BLaER1 (cell line): Measurements from ENCODE around the gene DSE.
A peak's percentile ranks its signal among the peaks of the same experiment; 100 is the strongest.

Experiments used
- H3K27ac ChIP-seq: shearing (Covaris generic); formaldehyde crosslinking; 2 replicates; pipeline ENCODE4 v1.8.1; 2022
- H3K27me3 ChIP-seq: shearing (Covaris generic); formaldehyde crosslinking; 2 replicates; pipeline ENCODE4 v1.8.1; 2022
- H3K36me3 ChIP-seq: shearing (Covaris generic); formaldehyde crosslinking; 2 replicates; pipeline ENCODE4 v1.8.1; 2022
- H3K4me1 ChIP-seq: shearing (Covaris generic); formaldehyde crosslinking; 2 replicates; pipeline ENCODE4 v1.8.1; 2022
- H3K4me2 ChIP-seq: shearing (Covaris generic); formaldehyde crosslinking; 2 replicates; pipeline ENCODE4 v1.8.1; 2022
- H3K4me3 ChIP-seq: shearing (Covaris generic); formaldehyde crosslinking; 2 replicates; pipeline ENCODE4 v1.8.1; 2022
- H3K9ac ChIP-seq: shearing (Covaris generic); formaldehyde crosslinking; 2 replicates; pipeline ENCODE4 v1.8.1; 2022
- H3K9me3 ChIP-seq: shearing (Covaris generic); formaldehyde crosslinking; 2 replicates; pipeline ENCODE4 v1.8.1; 2022
- H4K20me1 ChIP-seq: shearing (Covaris generic); formaldehyde crosslinking; 2 replicates; pipeline ENCODE4 v1.8.1; 2022
- Cebpa-rat ChIP-seq: shearing (Covaris generic); IDR thresholded peaks from 2 replicates; pipeline ENCODE4 v1.8.1; 2022

DSE gene

GRCh38 chr6:116408491-116408890, 37.7 kb downstream of the DSE start:
- no peaks in the 10 kb centered on the region for H3K9me3 ChIP-seq
- no peak overlapping the region for H3K4me2 ChIP-seq
- no peak overlapping the region for H3K9ac ChIP-seq
- peaks cover 11% of the 10 kb centered on the region; the same call in 1 of the 2 replicates for H3K27me3 ChIP-seq
- TF ChIP-seq Cebpa-rat, result no peak
- no peaks in the 10 kb centered on the region for H3K36me3 ChIP-seq
- no peak overlapping the region for H3K27ac ChIP-seq
- H3K4me3 ChIP-seq, result no peak overlapping the region
- peaks cover 42% of the 10 kb centered on the region for H3K4me1 ChIP-seq
- H4K20me1 ChIP-seq, result no peaks in the 10 kb centered on the region

- no peaks in the 10 kb centered on the region for H3K9me3 ChIP-seq
- H4K20me1 ChIP-seq, result no peaks in the 10 kb centered on the region
- no peaks in the 10 kb centered on the region for H3K36me3 ChIP-seq
- H3K27ac ChIP-seq, result no peak overlapping the region
- no peak for TF ChIP-seq Cebpa-rat
- peak overlapping the region; percentile 41 for H3K4me2 ChIP-seq
- peaks cover 9% of the 10 kb centered on the region; the same call in 1 of the 2 replicates for H3K27me3 ChIP-seq
- no peak overlapping the region for H3K9ac ChIP-seq
- no peak overlapping the region for H3K4me3 ChIP-seq
- peaks cover 40% of the 10 kb centered on the region for H3K4me1 ChIP-seq
Measured at GRCh38 chr6:116409756-116410155, 39.0 kb downstream of the DSE start.

- no peak for TF ChIP-seq Cebpa-rat
- Histone ChIP-seq H3K4me1 (peaks cover 28% of the 10 kb centered on the region), H3K9me3 (no peaks in the 10 kb centered on the region), H3K9ac (no peak overlapping the region), H3K4me3 (no peak overlapping the region), H3K27me3 (no peaks in the 10 kb centered on the region), H3K27ac (no peak overlapping the region), H3K4me2 (peak overlapping the region; percentile 41), H4K20me1 (no peaks in the 10 kb centered on the region), H3K36me3 (no peaks in the 10 kb centered on the region)
Measured at GRCh38 chr6:116411284-116411623, 40.5 kb downstream of the DSE start.

GRCh38 chr6:116412270-116412669, 41.5 kb downstream of the DSE start:
- no peak overlapping the region for H3K9ac ChIP-seq
- H3K4me3 ChIP-seq, result no peak overlapping the region
- H3K4me1 ChIP-seq, result peaks cover 28% of the 10 kb centered on the region
- no peak overlapping the region for H3K4me2 ChIP-seq
- H3K27me3 ChIP-seq, result no peaks in the 10 kb centered on the region
- H3K9me3 ChIP-seq, result no peaks in the 10 kb centered on the region
- no peaks in the 10 kb centered on the region for H4K20me1 ChIP-seq
- no peak for TF ChIP-seq Cebpa-rat
- H3K36me3 ChIP-seq, result no peaks in the 10 kb centered on the region
- no peak overlapping the region for H3K27ac ChIP-seq

- no peaks in the 10 kb centered on the region for H4K20me1 ChIP-seq
- no peaks in the 10 kb centered on the region for H3K27me3 ChIP-seq
- no peak overlapping the region for H3K4me2 ChIP-seq
- H3K36me3 ChIP-seq, result no peaks in the 10 kb centered on the region
- H3K9me3 ChIP-seq, result no peaks in the 10 kb centered on the region
- no peak for TF ChIP-seq Cebpa-rat
- H3K9ac ChIP-seq, result no peak overlapping the region
- H3K4me3 ChIP-seq, result no peak overlapping the region
- no peak overlapping the region for H3K27ac ChIP-seq
- peaks cover 28% of the 10 kb centered on the region for H3K4me1 ChIP-seq
Measured at GRCh38 chr6:116413357-116413756, 42.6 kb downstream of the DSE start.

- Histone ChIP-seq H3K36me3 (no peaks in the 10 kb centered on the region), H3K4me1 (no peaks in the 10 kb centered on the region), H4K20me1 (no peaks in the 10 kb centered on the region), H3K9ac (no peak overlapping the region), H3K9me3 (no peaks in the 10 kb centered on the region), H3K27me3 (no peaks in the 10 kb centered on the region), H3K4me2 (no peak overlapping the region), H3K27ac (no peak overlapping the region), H3K4me3 (no peak overlapping the region)
- no peak for TF ChIP-seq Cebpa-rat
Measured at GRCh38 chr6:116417661-116418060, 46.9 kb downstream of the DSE start.

- H4K20me1 ChIP-seq, result no peaks in the 10 kb centered on the region
- no peaks in the 10 kb centered on the region for H3K27me3 ChIP-seq
- TF ChIP-seq Cebpa-rat, result no peak
- no peaks in the 10 kb centered on the region for H3K9me3 ChIP-seq
- no peak overlapping the region for H3K9ac ChIP-seq
- H3K4me3 ChIP-seq, result no peak overlapping the region
- H3K36me3 ChIP-seq, result no peaks in the 10 kb centered on the region
- no peak overlapping the region for H3K27ac ChIP-seq
- H3K4me2 ChIP-seq, result no peak overlapping the region
- H3K4me1 ChIP-seq, result no peaks in the 10 kb centered on the region
Measured at GRCh38 chr6:116419069-116419786, 48.5 kb downstream of the DSE start.

GRCh38 chr6:116420341-116420740, 49.6 kb downstream of the DSE start:
- Histone ChIP-seq H3K9ac (no peak overlapping the region), H4K20me1 (no peaks in the 10 kb centered on the region), H3K4me3 (no peak overlapping the region), H3K27me3 (no peaks in the 10 kb centered on the region), H3K9me3 (no peaks in the 10 kb centered on the region), H3K4me2 (no peak overlapping the region), H3K36me3 (no peaks in the 10 kb centered on the region), H3K4me1 (no peaks in the 10 kb centered on the region), H3K27ac (no peak overlapping the region)
- TF ChIP-seq Cebpa-rat, result no peak

- no peak for TF ChIP-seq Cebpa-rat
- H4K20me1 ChIP-seq, result no peaks in the 10 kb centered on the region
- no peaks in the 10 kb centered on the region for H3K36me3 ChIP-seq
- no peak overlapping the region for H3K9ac ChIP-seq
- H3K27me3 ChIP-seq, result no peaks in the 10 kb centered on the region
- H3K9me3 ChIP-seq, result no peaks in the 10 kb centered on the region
- H3K4me2 ChIP-seq, result no peak overlapping the region
- H3K4me3 ChIP-seq, result no peak overlapping the region
- H3K27ac ChIP-seq, result no peak overlapping the region
- H3K4me1 ChIP-seq, result no peaks in the 10 kb centered on the region
Measured at GRCh38 chr6:116422238-116422637, 51.5 kb downstream of the DSE start.

GRCh38 chr6:116424001-116424400, 53.3 kb downstream of the DSE start:
- H3K9me3 ChIP-seq, result no peaks in the 10 kb centered on the region
- no peak overlapping the region for H3K9ac ChIP-seq
- TF ChIP-seq Cebpa-rat, result no peak
- no peaks in the 10 kb centered on the region for H3K4me1 ChIP-seq
- no peak overlapping the region for H3K4me2 ChIP-seq
- no peaks in the 10 kb centered on the region for H4K20me1 ChIP-seq
- no peaks in the 10 kb centered on the region for H3K27me3 ChIP-seq
- no peak overlapping the region for H3K4me3 ChIP-seq
- no peaks in the 10 kb centered on the region for H3K36me3 ChIP-seq
- no peak overlapping the region for H3K27ac ChIP-seq

- TF ChIP-seq Cebpa-rat, result no peak
- H3K36me3 ChIP-seq, result no peaks in the 10 kb centered on the region
- no peak overlapping the region for H3K4me2 ChIP-seq
- no peaks in the 10 kb centered on the region for H3K9me3 ChIP-seq
- no peaks in the 10 kb centered on the region for H4K20me1 ChIP-seq
- H3K27me3 ChIP-seq, result no peaks in the 10 kb centered on the region
- no peaks in the 10 kb centered on the region for H3K4me1 ChIP-seq
- H3K27ac ChIP-seq, result no peak overlapping the region
- H3K4me3 ChIP-seq, result no peak overlapping the region
- no peak overlapping the region for H3K9ac ChIP-seq
Measured at GRCh38 chr6:116426551-116426950, 55.8 kb downstream of the DSE start.
